ENCODE data around the gene ARHGAP29. TPM values are rescaled to one million over a fixed set of nuclear protein-coding genes. Genes with fewer than 3 reads are reported as not detected.

The ARHGAP29 gene
- polyA plus RNA-seq, 2 of the 4 experiments (the other 2 are of a cell fraction), result 14.3 to 29.7 TPM

DNA sequence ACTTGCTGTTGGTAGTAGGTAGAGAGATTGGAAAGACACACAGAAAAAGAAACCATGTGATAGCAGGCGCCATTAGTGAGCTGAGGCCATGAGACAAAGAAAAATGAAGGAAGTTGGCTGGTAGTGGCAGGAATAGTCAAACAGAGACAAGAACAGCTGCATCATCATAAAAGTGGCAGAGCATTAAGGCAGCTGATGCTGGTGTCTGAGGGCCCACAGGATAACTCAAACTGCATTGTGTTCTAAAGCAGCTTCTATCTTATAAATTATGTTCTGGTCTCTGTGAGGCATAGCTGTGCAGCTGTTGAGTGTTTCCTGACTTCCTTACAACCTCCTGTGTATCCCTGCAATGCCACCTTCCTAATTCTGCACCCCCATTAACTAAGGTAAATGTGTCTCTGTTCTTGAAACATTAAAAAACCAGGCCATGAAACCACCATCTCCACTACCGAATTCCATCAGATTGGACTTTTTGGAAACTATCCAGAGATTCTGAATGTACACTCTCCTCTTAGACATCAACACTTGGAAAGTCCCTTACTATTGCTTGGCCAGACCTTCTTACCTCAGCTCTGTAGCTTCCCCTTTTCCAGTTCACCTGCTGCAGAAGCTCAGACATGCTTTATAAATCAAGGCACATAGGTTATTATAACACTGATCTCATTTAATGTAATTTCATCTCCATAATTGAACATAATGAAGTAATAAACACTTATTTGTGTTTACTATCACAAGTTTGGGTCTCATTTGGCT is 23.4 kb upstream of the ARHGAP29 start:
- CTCF ChIA-PET, result interaction anchor here (1.2 to 1.8 kb wide), 2 partner anchors 10 to 216 kb away, joined by 4 to 5 read pairs; no protein-coding TSS in a partner anchor
- Histone ChIP-seq H3K9me3 (no peaks in the 10 kb centered on the region), H3K4me1 (peaks cover 32% of the 10 kb centered on the region), H3K27ac (peak overlapping the region in 1 of 2 experiments; percentile 78; a peak in 3 of 6 replicates), H3K4me2 (no peak overlapping the region), H3K4me3 (no peak overlapping the region)
- TF ChIP-seq MAFK (IDR thresholded peaks at IDR 0.05; ENCODE audit: partially characterized antibody), result peak; percentile 4
- TF ChIP-seq, protein P1, sequence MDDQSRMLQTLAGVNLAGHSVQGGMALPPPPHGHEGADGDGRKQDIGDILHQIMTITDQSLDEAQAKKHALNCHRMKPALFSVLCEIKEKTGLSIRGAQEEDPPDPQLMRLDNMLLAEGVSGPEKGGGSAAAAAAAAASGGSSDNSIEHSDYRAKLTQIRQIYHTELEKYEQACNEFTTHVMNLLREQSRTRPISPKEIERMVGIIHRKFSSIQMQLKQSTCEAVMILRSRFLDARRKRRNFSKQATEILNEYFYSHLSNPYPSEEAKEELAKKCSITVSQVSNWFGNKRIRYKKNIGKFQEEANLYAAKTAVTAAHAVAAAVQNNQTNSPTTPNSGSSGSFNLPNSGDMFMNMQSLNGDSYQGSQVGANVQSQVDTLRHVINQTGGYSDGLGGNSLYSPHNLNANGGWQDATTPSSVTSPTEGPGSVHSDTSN (IDR thresholded peaks at IDR 0.05), result no peak
- TF ChIP-seq, protein P2, sequence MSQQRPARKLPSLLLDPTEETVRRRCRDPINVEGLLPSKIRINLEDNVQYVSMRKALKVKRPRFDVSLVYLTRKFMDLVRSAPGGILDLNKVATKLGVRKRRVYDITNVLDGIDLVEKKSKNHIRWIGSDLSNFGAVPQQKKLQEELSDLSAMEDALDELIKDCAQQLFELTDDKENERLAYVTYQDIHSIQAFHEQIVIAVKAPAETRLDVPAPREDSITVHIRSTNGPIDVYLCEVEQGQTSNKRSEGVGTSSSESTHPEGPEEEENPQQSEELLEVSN (IDR thresholded peaks at IDR 0.05; ENCODE audit: borderline replicate concordance, low read depth), result no peak
- TF ChIP-seq, protein P3, sequence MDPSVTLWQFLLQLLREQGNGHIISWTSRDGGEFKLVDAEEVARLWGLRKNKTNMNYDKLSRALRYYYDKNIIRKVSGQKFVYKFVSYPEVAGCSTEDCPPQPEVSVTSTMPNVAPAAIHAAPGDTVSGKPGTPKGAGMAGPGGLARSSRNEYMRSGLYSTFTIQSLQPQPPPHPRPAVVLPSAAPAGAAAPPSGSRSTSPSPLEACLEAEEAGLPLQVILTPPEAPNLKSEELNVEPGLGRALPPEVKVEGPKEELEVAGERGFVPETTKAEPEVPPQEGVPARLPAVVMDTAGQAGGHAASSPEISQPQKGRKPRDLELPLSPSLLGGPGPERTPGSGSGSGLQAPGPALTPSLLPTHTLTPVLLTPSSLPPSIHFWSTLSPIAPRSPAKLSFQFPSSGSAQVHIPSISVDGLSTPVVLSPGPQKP (IDR thresholded peaks at IDR 0.05; ENCODE audit: low read depth, low read length), result no peak
- TF ChIP-seq ZSCAN20 (CRISPR knock-in tag; IDR thresholded peaks at IDR 0.05), result no peak
- POLR2A ChIA-PET, result no interaction called here
- WGBS (ENCODE audit: missing lambda C conversion rate), result 69% methylated on average over 2 of the region's 2 CpGs
- FAIRE-seq (no peak), DNase-seq (ENCODE audit: low read depth in 1 of 2, low spot score in 1 of 2) (no peak), ATAC-seq (no peak)

DNA sequence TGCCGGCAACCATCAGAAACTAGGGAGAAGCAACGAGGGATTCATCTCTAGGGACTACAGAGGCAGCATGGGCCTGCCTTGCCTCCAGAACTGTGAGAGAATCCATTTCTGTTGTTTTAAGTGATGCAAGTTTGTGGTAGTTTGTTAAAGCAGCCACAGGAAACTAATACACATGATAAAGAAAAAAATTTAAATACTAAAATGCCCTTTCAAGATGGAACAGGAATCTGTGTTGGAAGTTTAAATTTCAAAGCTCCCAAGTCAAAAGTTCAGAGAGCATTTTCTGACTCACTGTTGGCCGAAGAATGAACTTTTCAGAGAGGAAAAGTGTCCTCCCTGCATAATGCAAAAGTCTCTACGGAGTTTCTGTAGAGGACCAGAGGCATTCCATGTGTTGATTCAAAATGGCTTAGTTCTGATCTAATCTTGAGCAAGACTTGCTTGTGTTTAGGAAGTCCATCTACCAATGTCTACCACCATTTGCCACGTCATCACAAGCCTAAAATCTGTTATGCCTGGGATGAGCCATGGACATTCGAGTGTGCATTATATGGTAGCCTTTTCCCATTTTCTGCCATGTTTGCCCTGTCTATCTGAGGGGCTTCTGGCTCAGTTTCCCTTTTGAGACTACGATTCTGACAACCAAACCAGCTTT is 22.4 kb upstream of the ARHGAP29 start:
- TF ChIP-seq SMC3 (IDR thresholded peaks at IDR 0.05) (no peak), CBX8 (IDR thresholded peaks at IDR 0.05) (no peak), POLR2A (IDR thresholded peaks at IDR 0.05; ENCODE audit: low read length) (no peak), HDAC2 (IDR thresholded peaks at IDR 0.05) (no peak), RNF2 (IDR thresholded peaks at IDR 0.05; ENCODE audit: borderline replicate concordance, low read depth) (no peak), MAFK (IDR thresholded peaks at IDR 0.05; ENCODE audit: partially characterized antibody) (no peak), CHD2 (IDR thresholded peaks at IDR 0.05; ENCODE audit: low read length, partially characterized antibody) (no peak), HEYL (CRISPR knock-in tag; IDR thresholded peaks at IDR 0.05) (no peak), GATA3 (IDR thresholded peaks at IDR 0.05; ENCODE audit: borderline replicate concordance) (no peak), ZC3H11A (IDR thresholded peaks at IDR 0.05) (no peak), CBX2 (IDR thresholded peaks at IDR 0.05; ENCODE audit: borderline replicate concordance, low read depth) (no peak), RCOR1 (IDR thresholded peaks at IDR 0.05; ENCODE audit: low read depth, low read length) (no peak)
- TF ChIP-seq, protein P4, sequence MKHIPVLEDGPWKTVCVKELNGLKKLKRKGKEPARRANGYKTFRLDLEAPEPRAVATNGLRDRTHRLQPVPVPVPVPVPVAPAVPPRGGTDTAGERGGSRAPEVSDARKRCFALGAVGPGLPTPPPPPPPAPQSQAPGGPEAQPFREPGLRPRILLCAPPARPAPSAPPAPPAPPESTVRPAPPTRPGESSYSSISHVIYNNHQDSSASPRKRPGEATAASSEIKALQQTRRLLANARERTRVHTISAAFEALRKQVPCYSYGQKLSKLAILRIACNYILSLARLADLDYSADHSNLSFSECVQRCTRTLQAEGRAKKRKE (CRISPR knock-in tag; IDR thresholded peaks at IDR 0.05; ENCODE audit: low read depth), result no peak
- TF ChIP-seq, protein P5, sequence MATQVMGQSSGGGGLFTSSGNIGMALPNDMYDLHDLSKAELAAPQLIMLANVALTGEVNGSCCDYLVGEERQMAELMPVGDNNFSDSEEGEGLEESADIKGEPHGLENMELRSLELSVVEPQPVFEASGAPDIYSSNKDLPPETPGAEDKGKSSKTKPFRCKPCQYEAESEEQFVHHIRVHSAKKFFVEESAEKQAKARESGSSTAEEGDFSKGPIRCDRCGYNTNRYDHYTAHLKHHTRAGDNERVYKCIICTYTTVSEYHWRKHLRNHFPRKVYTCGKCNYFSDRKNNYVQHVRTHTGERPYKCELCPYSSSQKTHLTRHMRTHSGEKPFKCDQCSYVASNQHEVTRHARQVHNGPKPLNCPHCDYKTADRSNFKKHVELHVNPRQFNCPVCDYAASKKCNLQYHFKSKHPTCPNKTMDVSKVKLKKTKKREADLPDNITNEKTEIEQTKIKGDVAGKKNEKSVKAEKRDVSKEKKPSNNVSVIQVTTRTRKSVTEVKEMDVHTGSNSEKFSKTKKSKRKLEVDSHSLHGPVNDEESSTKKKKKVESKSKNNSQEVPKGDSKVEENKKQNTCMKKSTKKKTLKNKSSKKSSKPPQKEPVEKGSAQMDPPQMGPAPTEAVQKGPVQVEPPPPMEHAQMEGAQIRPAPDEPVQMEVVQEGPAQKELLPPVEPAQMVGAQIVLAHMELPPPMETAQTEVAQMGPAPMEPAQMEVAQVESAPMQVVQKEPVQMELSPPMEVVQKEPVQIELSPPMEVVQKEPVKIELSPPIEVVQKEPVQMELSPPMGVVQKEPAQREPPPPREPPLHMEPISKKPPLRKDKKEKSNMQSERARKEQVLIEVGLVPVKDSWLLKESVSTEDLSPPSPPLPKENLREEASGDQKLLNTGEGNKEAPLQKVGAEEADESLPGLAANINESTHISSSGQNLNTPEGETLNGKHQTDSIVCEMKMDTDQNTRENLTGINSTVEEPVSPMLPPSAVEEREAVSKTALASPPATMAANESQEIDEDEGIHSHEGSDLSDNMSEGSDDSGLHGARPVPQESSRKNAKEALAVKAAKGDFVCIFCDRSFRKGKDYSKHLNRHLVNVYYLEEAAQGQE (IDR thresholded peaks at IDR 0.05), result no peak
- TF ChIP-seq, protein P6, sequence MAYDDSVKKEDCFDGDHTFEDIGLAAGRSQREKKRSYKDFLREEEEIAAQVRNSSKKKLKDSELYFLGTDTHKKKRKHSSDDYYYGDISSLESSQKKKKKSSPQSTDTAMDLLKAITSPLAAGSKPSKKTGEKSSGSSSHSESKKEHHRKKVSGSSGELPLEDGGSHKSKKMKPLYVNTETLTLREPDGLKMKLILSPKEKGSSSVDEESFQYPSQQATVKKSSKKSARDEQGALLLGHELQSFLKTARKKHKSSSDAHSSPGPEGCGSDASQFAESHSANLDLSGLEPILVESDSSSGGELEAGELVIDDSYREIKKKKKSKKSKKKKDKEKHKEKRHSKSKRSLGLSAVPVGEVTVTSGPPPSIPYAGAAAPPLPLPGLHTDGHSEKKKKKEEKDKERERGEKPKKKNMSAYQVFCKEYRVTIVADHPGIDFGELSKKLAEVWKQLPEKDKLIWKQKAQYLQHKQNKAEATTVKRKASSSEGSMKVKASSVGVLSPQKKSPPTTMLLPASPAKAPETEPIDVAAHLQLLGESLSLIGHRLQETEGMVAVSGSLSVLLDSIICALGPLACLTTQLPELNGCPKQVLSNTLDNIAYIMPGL (CRISPR knock-in tag; IDR thresholded peaks at IDR 0.05; ENCODE audit: borderline replicate concordance), result no peak
- TF ChIP-seq, protein P7, sequence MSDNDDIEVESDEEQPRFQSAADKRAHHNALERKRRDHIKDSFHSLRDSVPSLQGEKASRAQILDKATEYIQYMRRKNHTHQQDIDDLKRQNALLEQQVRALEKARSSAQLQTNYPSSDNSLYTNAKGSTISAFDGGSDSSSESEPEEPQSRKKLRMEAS (IDR thresholded peaks at IDR 0.05), result no peak
- WGBS (ENCODE audit: missing lambda C conversion rate), result 76% methylated on average over 7 of the region's 7 CpGs
- Histone ChIP-seq H3K4me2 (peak overlapping the region; percentile 59), H3K27ac (peak overlapping the region in 1 of 2 experiments; percentile 78; a peak in 3 of 6 replicates), H3K4me1 (peaks cover 32% of the 10 kb centered on the region), H3K9me3 (no peaks in the 10 kb centered on the region), H3K4me3 (no peak overlapping the region)
- ATAC-seq (no peak), DNase-seq (ENCODE audit: low read depth in 1 of 2, low spot score in 1 of 2) (no peak), FAIRE-seq (no peak)
- POLR2A ChIA-PET, result no interaction called here
- CTCF ChIA-PET, result interaction anchor here (1.2 to 2.2 kb wide), 3 partner anchors 11 to 215 kb away, joined by 4 to 5 read pairs (median 5); no protein-coding TSS in a partner anchor
